ENCODE results near the gene KCNMB3.
"Not testable (repeated sequence)": the region's sequence is repeated elsewhere in the genome, so short reads cannot be mapped to it uniquely, and the experiment has no call there.

KCNMB3 gene

GRCh38 chr3:179263134-179263533 is 12.2 kb upstream of the KCNMB3 start:
- DNase-seq, result no peak

GRCh38 chr3:179260949-179261765 is 10.2 kb upstream of the KCNMB3 start:
- DNase-seq, result peak; percentile 52

- DNase-seq, result not testable (repeated sequence)
Measured at GRCh38 chr3:179259959-179260756, 9.2 kb upstream of the KCNMB3 start.

GRCh38 chr3:179258820-179259219 is 7.9 kb upstream of the KCNMB3 start:
- no peak for DNase-seq

GRCh38 chr3:179257742-179258141 is 6.8 kb upstream of the KCNMB3 start:
- not testable (repeated sequence) for DNase-seq

- DNase-seq, result no peak
Measured at GRCh38 chr3:179256813-179257212, 5.9 kb upstream of the KCNMB3 start.

GRCh38 chr3:179247289-179248015 is 3.5 kb downstream of the KCNMB3 start:
- DNase-seq, result no peak

- DNase-seq, result no peak
Measured at GRCh38 chr3:179244878-179245277, 6.0 kb downstream of the KCNMB3 start.

- not testable (repeated sequence) for DNase-seq
Measured at GRCh38 chr3:179242859-179243258, 8.1 kb downstream of the KCNMB3 start.

- not testable (repeated sequence) for DNase-seq
Measured at GRCh38 chr3:179240299-179240698, 10.6 kb downstream of the KCNMB3 start.

- no peak for DNase-seq
Measured at GRCh38 chr3:179236669-179237301, 14.1 kb downstream of the KCNMB3 start.

- DNase-seq, result no peak
Measured at GRCh38 chr3:179234199-179234598, 16.7 kb downstream of the KCNMB3 start.

- DNase-seq, result no peak
Measured at GRCh38 chr3:179233043-179233442, 17.9 kb downstream of the KCNMB3 start.

- no peak for DNase-seq
Measured at GRCh38 chr3:179229177-179229576, 21.7 kb downstream of the KCNMB3 start.

- DNase-seq, result no peak
Measured at GRCh38 chr3:179227349-179227748, 23.6 kb downstream of the KCNMB3 start.

GRCh38 chr3:179224584-179224983 is 26.3 kb downstream of the KCNMB3 start:
- no peak for DNase-seq

- DNase-seq, result no peak
Measured at GRCh38 chr3:179223548-179223947, 27.4 kb downstream of the KCNMB3 start.

- DNase-seq, result not testable (repeated sequence)
Measured at GRCh38 chr3:179218213-179218612, 32.7 kb downstream of the KCNMB3 start.

GRCh38 chr3:179215550-179215949 is 35.4 kb downstream of the KCNMB3 start:
- not testable (repeated sequence) for DNase-seq

GRCh38 chr3:179200790-179201189 is 50.1 kb downstream of the KCNMB3 start:
- no peak for DNase-seq

- DNase-seq, result no peak
Measured at GRCh38 chr3:179196700-179197099, 54.2 kb downstream of the KCNMB3 start.

- DNase-seq, result no peak
Measured at GRCh38 chr3:179196098-179196497, 54.8 kb downstream of the KCNMB3 start.

- DNase-seq, result no peak
Measured at GRCh38 chr3:179194931-179195330, 56.0 kb downstream of the KCNMB3 start.

Measured in effector CD4-positive, alpha-beta T cell (primary cell).